Spinal cord (tissue), 10 donors: ENCODE data around the gene AP1S2. TPM values are rescaled to one million over a fixed set of nuclear protein-coding genes. Genes with fewer than 3 reads are reported as not detected.
"Not testable (repeated sequence)": the region's sequence is repeated elsewhere in the genome, so short reads cannot be mapped to it uniquely, and the experiment has no call there.

Source experiments
- DNase-seq, 6 donors: peaks; one replicate each; pipeline versions ENCODE4 v3.0.0 to v3.0.0-alpha.2; 2013 to 2015; ENCODE audit warnings: low spot score in 6 of 6, low read depth in 4 of 6
- H3K27ac ChIP-seq: one replicate; pipeline ENCODE4 v1.5.1; 2013; ENCODE audit warnings: low read depth, low read length, control low read depth
- H3K27me3 ChIP-seq: one replicate; pipeline ENCODE4 v1.6.1; 2013; ENCODE audit warnings: low read length; ENCODE audit not compliant: control insufficient read depth, insufficient read depth
- H3K36me3 ChIP-seq: one replicate; pipeline ENCODE4 v1.6.1; 2013; ENCODE audit warnings: low read length; ENCODE audit not compliant: control insufficient read depth, insufficient read depth
- H3K4me1 ChIP-seq: one replicate; pipeline ENCODE4 v1.6.1; 2013; ENCODE audit warnings: low read length; ENCODE audit not compliant: control insufficient read depth, insufficient read depth
- H3K4me3 ChIP-seq: one replicate; pipeline ENCODE4 v1.5.1; 2013; ENCODE audit warnings: low read depth, low read length, control low read depth
- H3K9me3 ChIP-seq: one replicate; pipeline ENCODE4 v1.6.1; 2013; ENCODE audit warnings: low read length; ENCODE audit not compliant: control insufficient read depth, insufficient read depth
- WGBS: methylation state at CpG from one replicate; pipeline ENCODE4 v1.1.5; 2013; ENCODE audit warnings: missing lambda C conversion rate; ENCODE audit not compliant: insufficient coverage; 5-methylcytosine and 5-hydroxymethylcytosine counted together
- polyA plus RNA-seq, 2 donors: library from polyadenylated mRNA; unstranded; fragments of 120-200 nt; gene quantifications; one replicate each; pipeline ENCODE4 v1.2.1, GENCODE V29; 2013; ENCODE audit not compliant: insufficient read length in 2 of 2
- total RNA-seq, 2 donors: library from RNA; depleted of rRNA in 1 of 2; stranded (reverse); fragments of 120-200 nt in 1 of 2; fragments of >200 nt in 1 of 2; gene quantifications; one replicate each; pipeline versions ENCODE4 v1.2.3 to v1.2.4, GENCODE V29; 2013 to 2014
- donor health status: healthy.

Gene AP1S2
- total and polyA plus RNA-seq, 4 donors = 55.4 to 135 (median 109) TPM

DNA sequence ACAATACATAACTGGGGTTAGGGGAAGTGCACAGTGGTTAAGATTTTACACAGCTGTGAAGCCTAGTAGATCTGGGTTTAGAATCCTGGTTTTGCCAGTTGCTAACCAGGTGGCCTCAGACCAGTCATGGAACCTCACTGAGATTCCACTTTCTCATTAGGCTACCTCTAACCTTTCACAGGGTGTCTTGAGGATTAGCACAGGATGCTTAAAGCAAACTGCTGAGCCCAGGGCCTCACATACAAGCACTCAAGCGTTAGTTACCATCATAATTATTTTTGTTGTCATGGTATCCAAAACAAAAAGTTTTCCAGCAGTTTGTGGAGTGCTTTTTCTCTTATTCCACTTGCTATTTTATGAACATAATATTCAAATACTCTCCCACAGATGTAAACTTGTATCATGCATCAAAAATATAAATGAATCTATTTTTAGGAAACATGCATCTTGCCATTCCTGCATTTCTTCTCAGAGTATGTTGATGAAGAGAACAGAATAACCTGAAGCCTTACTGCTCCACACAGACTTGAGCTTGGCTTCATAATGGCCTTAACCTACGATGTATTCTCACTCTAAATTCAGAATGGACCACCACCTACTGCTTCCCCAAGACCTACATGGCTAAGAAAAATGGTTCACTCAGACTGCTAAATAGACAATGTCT lies 12.6 kb downstream of the AP1S2 start:
- no peaks in the 10 kb centered on the region for H3K36me3 ChIP-seq
- WGBS = no CpG with 5 or more reads among the region's 2 CpGs
- DNase-seq = no peak

GRCh38 chrX:15838017-15838416 lies 16.6 kb downstream of the AP1S2 start:
- no peaks in the 10 kb centered on the region for H3K4me1 ChIP-seq
- no peaks in the 10 kb centered on the region for H3K9me3 ChIP-seq
- H3K4me3 ChIP-seq = no peak overlapping the region
- 100% methylated on average over 3 of the region's 3 CpGs for WGBS
- no peak for DNase-seq
- no peaks in the 10 kb centered on the region for H3K36me3 ChIP-seq
- H3K27ac ChIP-seq = no peak overlapping the region
- peaks cover 7% of the 10 kb centered on the region for H3K27me3 ChIP-seq

More for the DNA sequence above, 12.6 kb downstream of the AP1S2 start:
- H3K4me1 ChIP-seq = no peaks in the 10 kb centered on the region
- peaks cover 5% of the 10 kb centered on the region for H3K27me3 ChIP-seq
- H3K4me3 ChIP-seq = no peak overlapping the region
- no peak overlapping the region for H3K27ac ChIP-seq
- H3K9me3 ChIP-seq = no peaks in the 10 kb centered on the region

DNA sequence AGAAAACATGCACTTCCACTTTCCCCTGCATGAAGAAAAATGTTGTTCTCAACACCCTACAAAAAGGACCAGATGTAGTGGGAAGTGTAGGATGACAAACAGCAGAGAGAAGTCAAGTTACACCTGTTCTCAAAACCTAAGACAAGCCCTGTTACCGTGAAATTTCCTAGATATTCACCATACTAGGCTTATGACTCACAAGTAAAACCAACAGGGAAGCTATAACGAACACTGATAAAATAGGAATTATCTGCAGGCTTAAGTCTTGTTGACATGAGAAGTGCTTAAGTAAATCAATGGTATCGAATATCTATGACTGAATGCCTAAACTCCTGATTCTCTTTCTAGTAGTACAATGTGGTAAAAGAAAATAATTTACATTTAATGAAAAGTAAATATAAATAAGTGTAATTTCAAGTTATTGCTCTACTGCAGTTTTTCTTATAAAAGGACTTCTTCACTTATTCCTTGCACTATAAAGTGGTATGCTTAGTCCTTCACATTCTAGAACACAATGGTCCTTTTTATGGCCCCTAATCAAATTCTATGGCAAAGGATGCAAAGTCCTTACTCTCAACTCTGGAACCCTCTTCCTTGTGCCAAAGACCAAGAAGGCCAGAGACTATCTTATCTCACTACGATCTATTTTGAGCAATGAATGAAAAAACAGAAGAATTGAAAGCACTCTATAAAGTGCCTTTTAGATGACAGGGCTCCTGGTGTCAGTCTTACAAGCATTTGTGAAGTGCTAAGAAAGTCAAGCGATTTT lies 19.6 kb downstream of the AP1S2 start:
- WGBS = no CpG with 5 or more reads among the region's 5 CpGs
- Histone ChIP-seq H3K36me3 (no peaks in the 10 kb centered on the region), H3K4me1 (no peaks in the 10 kb centered on the region), H3K27ac (no peak overlapping the region), H3K27me3 (peaks cover 2% of the 10 kb centered on the region), H3K9me3 (no peaks in the 10 kb centered on the region), H3K4me3 (no peak overlapping the region)
- no peak for DNase-seq

- Histone ChIP-seq H3K27me3 (peaks cover 2% of the 10 kb centered on the region), H3K27ac (no peak overlapping the region), H3K4me3 (no peak overlapping the region), H3K36me3 (no peaks in the 10 kb centered on the region), H3K4me1 (no peaks in the 10 kb centered on the region), H3K9me3 (no peaks in the 10 kb centered on the region)
- no peak for DNase-seq
- WGBS = 50% methylated on average over 1 of the region's 3 CpGs
Observed at GRCh38 chrX:15834053-15834452, 20.6 kb downstream of the AP1S2 start.

GRCh38 chrX:15831347-15831746 lies 23.3 kb downstream of the AP1S2 start:
- WGBS = no CpG with 5 or more reads among the region's 2 CpGs
- H3K9me3 ChIP-seq, DNase-seq: not testable (repeated sequence)

GRCh38 chrX:15829217-15829616 lies 25.4 kb downstream of the AP1S2 start:
- Histone ChIP-seq H3K4me3 (no peak overlapping the region), H3K27me3 (no peaks in the 10 kb centered on the region), H3K27ac (no peak overlapping the region), H3K36me3 (no peaks in the 10 kb centered on the region), H3K9me3 (no peaks in the 10 kb centered on the region), H3K4me1 (no peaks in the 10 kb centered on the region)
- no peak for DNase-seq
- no CpG with 5 or more reads among the region's 1 CpG for WGBS

More at GRCh38 chrX:15831347-15831746, 23.3 kb downstream of the AP1S2 start:
- not testable (repeated sequence) for H3K27me3 ChIP-seq, H3K4me3 ChIP-seq, H3K36me3 ChIP-seq, H3K4me1 ChIP-seq, H3K27ac ChIP-seq

DNA sequence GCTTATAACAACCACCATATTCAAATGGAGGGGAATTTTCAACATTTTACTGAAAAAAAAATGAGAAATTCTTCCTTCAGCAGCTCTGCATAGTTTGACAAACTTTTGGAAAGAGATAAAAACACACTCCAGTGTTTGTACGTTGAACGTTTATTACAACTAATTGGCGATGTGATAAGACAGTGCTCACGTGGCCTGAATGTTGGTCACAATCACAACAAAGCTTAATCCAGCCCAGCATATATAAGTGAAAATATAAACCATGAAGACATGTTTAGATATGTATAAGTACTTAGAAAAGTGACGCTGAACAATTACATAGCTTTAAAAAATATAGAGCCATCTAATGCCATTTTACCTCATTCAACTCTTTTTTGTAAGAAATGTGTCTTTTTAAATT lies 28.7 kb downstream of the AP1S2 start:
- no peaks in the 10 kb centered on the region for H3K4me1 ChIP-seq
- no peak overlapping the region for H3K4me3 ChIP-seq
- no peak overlapping the region for H3K27ac ChIP-seq
- 100% methylated on average over 3 of the region's 5 CpGs for WGBS
- peaks cover 10% of the 10 kb centered on the region for H3K36me3 ChIP-seq
- no peak for DNase-seq
- H3K27me3 ChIP-seq = no peaks in the 10 kb centered on the region
- no peaks in the 10 kb centered on the region for H3K9me3 ChIP-seq

DNA sequence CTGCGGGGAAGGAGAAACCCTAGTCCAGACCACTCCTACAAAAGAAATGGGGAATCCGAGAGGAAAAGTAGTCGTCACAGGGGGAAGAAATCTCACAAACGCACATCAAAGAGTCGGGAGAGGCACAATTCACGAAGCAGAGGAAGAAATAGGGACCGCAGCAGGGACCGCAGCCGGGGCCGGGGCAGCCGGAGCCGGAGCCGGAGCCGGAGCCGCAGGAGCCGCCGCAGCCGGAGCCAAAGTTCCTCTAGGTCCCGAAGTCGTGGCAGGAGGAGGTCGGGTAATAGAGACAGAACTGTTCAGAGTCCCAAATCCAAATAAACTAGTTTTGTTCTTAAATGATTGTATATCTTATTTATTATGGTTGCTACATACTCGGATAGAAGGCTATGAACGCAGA lies 31.7 kb downstream of the AP1S2 start:
- no peaks in the 10 kb centered on the region for H3K9me3 ChIP-seq
- no peak overlapping the region for H3K27ac ChIP-seq
- peaks cover 12% of the 10 kb centered on the region for H3K36me3 ChIP-seq
- WGBS = 98% methylated on average over 7 of the region's 23 CpGs
- no peaks in the 10 kb centered on the region for H3K27me3 ChIP-seq
- no peak for DNase-seq
- no peaks in the 10 kb centered on the region for H3K4me1 ChIP-seq
- H3K4me3 ChIP-seq = no peak overlapping the region

GRCh38 chrX:15820106-15821073 lies 34.2 kb downstream of the AP1S2 start:
- Histone ChIP-seq H3K4me3 (no peak overlapping the region), H3K36me3 (peaks cover 12% of the 10 kb centered on the region)
- WGBS = 75% methylated on average over 8 of the region's 14 CpGs

More at GRCh38 chrX:15820106-15821073, 34.2 kb downstream of the AP1S2 start:
- Histone ChIP-seq H3K27ac (no peak overlapping the region), H3K27me3 (no peaks in the 10 kb centered on the region), H3K9me3 (no peaks in the 10 kb centered on the region), H3K4me1 (no peaks in the 10 kb centered on the region)
- peak in 1 of 6 donors; percentile 1 for DNase-seq
